HG03103 (cell line): Measurements from ENCODE around the gene BUB1B.

Experiments
- ATAC-seq: cut with Tn5 transposase; IDR thresholded peaks from one replicate; pipeline ENCODE4 v1.9.1; 2021; ENCODE audit warnings: low read depth; ENCODE audit not compliant: unreplicated experiment

The BUB1B gene

DNA sequence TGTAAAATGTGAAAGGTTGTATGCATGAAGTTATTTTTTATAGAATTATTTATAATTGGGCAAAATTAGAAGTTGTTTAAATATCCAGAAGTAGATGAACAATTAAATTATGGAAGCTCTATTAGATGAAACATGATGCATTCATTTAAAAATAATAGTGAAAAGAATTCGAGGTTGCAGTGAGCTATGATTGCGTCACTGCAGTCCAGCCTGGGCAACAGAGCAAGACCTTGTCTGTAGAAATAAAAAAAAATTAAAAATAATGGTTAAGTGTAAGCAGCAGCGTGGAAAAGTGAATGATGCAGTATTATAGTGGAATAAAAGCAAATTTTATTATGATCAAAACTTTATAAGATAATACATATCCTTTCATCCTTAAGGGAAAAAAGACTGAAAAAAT, 14.3 kb downstream of the BUB1B start:
- no peak for ATAC-seq

DNA sequence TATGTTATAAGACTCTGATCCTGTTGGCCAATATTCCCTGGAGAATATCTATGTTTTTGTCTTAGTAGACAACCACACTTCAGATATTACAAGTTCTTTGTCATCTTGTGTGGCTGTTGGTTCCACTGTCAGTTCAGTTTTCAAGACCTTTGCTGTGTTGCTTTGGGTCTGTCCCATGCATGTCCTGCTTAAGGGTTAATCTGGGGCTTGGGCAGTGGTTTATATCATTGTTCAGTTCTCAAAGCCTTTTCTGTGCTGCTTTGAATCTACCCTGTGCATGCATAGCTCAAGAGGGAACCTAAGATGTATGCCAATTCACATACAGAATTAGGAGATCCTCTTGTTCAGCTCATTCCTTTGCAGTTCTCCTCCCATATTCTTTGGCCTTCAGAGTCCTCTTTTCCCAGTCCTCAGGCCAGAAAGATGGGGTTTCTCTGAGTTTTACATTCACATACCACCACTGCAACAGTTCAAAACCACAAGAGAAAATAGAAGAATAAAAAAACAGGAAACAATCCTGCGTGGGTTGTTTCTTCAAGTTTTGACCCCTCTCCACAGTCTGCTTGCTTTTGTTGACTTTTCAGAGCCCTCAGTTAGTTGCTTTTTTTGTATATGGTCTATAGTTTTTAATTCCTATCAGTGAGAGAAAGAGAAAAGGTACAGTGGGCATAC, 21.6 kb downstream of the BUB1B start:
- no peak for ATAC-seq

DNA sequence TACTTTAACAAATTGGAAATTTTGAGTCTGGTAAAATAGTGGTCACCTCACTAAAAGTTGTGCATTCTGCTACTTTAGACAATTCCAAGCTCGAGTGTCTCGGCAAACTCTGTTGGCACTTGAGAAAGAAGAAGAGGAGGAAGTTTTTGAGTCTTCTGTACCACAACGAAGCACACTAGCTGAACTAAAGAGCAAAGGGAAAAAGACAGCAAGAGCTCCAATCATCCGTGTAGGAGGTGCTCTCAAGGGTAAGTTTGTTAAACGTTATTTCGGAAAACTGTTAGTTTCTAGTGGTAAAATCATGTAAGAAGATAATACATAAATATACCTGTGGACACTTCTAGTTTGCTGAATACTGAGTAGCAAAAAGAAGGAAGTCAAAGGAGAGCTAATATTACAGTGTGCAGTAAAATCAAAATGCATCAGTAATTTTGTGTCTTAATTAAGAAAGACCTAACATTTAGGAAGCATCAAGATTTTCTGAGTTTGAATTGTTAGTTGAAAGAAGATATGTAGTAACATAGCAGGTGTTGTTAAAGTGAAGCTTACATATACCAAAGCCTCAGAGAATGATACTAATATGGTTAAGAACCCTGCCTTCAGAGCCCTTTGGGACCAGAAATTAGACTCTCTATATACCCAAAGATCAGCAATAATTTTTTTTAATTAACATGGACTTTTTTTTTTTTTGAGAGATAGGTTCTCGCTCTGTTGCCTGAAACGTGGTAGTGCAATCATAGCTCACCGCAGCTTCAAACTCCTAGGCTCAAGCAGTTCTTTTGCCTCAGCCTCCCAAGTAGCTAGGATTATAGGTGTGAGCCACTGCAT, 23.0 kb downstream of the BUB1B start:
- ATAC-seq: no peak

DNA sequence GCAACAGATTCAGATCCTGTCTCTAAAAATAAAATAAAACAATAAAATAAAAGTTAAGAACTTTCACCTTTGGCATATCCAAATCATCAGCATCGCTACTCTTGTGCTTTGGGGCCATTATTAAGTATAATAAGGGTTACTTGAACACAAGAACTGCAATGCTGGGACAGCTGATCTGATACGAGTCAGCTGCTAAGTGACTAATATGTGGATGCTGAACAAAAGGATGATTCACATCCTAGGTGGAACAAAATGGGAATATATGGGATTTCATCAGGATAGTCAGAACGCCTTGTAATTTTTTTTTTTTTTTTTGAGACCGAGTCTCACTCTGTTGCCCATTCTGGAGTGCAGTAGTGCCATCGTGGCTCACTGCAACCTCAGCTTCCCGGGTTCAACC, 29.7 kb downstream of the BUB1B start:
- no peak for ATAC-seq

DNA sequence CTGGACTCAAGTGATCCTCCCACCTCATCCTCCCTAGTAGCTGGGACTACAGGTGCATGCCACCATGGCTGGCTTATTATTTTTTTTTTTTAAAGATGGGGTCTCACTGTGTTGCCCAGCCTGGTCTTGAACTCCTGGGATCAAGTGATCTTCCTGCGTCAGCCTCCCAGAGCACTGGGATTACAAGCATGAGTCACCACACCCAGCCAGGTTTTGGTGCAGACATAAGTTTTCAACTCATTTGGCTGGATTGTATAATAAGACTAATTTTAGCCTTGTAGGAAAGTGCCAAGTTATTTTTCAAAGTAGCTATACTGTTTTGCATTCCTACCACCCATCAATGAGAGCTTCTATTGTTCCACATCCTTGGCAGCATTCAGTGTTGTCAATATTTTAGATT, 32.1 kb downstream of the BUB1B start:
- ATAC-seq: no peak

DNA sequence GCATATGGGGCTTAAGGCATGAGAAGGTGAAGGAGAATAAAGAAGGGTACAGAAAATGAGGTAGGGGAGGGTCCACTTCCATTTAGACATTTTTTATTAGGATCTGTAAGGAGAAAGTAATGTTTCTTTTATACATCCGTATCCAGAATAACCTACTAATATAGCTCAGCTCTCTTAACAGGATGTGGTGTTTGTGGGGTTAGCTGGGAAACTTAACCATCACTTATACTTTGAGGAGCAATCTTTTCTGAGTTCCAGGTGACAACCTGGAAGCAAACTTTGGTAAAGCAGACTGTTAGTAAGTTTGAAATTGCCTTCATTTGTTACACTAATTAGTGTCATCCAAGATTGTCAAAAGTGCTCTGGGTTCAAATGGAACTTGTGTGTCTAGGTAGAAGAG, 36.6 kb downstream of the BUB1B start:
- ATAC-seq: no peak

DNA sequence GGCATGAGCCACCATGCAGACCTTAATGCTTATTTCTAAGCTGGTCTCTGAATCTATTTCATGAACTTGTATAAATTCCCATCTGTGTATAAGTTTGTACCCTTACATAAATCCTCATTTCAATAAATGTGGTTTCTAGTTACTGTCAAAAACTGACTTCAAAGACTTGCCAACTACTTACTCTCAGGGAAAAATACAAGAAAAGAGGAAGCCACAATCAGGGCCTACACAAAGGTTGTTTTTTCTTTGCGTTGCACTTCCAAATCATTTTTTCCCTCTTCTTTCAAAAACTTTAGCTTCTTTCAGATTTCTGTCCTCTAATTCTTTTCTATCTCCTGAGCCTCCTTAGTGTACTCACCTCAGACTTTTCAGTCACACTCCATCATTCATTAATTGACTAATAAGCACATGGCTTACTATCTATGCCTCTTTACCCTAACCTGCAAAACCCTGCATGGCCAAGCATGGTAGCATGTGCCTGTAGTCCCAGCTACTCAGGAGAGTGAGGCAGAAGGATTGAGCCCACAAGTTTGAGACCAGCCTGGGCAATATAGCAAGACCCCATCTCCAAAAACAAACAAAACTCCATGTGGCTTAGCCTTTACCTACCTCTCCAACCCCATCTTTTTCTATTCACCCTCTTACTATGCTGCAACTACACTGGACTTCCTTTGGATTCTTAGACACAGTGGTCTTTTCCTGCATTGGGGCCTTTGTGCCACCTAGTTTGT, 37.7 kb downstream of the BUB1B start:
- no peak for ATAC-seq

DNA sequence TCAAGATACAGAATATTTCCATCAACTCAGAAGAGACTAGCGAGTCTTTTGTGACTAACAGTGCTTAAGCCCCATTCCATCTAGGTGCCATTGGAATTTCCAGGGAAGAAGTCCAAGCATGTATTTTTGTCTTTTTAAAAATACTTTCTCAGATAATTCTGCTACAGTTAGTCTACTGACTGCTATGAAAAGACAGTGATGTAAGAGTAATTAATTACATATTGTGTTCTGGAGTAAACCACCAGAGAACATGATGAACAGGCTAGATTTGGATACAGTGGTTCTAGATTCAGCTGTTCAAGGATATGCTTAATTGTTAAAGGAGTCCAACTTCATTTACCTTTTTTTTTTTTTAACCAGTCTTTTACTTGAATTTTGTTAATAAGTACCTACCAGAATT, 43.2 kb downstream of the BUB1B start:
- no peak for ATAC-seq

DNA sequence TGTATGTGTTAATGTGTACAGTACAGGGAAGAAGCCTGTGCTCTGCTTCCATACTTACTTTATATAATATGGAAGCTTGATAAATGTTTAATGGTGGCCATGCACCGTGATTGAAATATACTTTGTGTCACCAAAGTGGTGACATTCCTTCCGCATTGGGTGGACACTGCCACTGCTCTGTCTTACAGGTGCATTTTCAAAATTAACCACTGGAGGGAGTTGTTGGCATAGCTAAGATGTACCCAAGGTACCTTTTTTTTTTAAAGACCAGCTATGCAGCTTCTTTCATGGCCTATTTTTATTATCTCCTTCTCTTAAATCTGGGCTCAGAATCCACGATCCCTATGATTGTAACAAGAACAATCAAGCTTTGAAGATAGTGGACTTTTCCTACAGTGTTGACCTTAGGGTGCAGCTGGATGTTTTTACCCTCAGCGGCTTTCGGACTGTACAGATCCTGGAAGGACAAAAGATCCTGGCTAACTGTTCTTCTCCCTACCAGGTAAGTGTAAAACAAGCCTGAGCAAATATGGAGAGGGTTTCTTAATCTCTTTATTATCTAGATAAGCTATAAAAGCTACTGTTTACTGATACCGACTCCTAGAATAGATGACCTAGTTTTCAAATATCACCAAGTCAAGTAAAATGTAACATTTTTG, 56.4 kb downstream of the BUB1B start:
- ATAC-seq: no peak

DNA sequence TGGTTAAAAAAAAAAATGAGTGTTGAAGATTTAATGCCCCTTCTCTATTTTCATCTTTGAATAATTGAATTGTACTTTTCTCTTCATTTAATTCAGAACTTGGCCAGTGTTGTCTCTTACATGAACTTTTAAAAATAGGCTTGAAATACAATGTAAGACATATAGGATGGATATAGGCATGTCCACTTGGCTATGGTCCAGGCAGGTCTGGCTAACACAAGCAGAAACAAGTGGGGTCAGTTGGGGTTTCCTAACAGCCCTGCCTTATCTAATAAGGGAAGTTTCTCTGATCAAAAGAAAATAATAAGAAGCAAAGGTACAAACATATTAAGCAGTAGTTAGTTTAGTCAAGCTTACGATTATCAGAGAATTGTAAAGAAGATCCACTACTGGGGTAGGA, 58.9 kb downstream of the BUB1B start:
- ATAC-seq: no peak

DNA sequence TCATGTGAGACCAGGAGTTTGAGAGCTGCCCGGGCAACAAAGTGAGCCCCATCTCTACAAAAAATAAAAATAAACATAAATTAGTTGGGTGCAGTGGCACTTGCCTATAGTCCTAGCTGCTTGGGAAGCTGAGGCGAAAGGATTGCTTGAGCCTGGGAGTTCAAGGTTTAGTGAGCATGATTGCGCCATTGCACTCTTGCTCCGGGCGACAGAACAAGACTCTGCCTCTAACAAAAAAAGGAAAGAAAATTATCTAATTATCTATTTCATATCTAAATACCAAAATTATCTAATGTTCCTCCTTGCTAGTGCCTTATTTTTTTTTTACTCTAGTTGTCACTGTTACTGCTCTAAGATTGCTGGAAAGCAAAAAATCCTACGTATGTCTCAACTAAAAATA, 61.3 kb downstream of the BUB1B start:
- ATAC-seq: no peak

DNA sequence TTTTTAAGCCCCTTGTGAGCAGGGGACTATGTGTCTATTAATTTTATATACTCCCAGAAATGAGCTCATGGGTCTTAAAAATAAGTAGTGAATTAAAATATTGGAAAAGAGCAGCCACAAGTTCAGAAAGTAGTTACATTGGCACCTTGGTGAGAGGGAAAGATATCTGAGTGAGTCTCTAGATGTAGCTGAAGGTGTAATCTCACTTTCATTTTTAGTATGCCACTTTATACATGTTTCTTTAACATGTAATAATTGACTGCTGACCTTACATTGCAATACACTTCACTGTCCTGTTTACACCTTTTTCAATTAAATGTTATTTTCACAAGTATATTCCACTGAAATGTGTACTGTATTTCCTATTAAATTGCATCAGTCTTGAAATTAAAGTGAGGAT, 65.9 kb downstream of the BUB1B start:
- ATAC-seq: no peak

DNA sequence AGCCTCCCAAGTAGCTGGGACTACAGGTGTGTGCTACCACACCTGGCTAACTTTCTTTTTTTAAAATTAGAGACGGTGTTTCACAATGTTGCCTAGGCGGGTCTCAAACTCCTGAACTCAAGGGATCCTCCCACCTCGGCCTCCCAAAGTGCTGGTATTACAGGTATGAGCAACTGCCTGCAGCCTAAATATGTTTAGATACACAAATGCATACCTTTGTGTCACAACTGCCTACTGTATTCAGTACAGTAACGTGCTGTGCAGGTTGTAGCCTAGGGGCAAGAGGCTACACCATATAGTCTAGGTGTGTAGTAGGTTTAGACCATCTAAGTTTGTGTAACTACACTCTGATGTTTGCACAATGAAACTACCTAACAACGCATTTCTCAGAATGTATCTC, 68.4 kb downstream of the BUB1B start:
- no peak for ATAC-seq

DNA sequence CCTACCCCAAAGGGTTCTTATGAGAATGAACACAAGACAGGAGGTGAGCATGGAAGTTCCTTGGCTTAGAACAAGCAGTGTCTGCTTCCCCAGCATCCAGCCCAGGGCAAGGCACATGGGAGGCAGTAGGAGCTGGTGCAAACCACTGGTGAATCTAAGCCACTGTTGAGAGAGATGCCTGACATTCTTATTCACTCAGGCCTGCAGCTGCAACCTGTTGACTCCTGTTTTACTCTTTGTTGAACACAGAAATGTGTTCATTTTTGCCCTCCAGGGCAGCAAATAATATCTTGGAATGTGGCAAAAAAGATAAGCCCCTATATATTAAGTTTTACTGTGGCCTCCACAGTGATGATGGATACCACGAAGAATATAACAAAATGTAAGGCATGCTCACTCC, 69.1 kb downstream of the BUB1B start:
- ATAC-seq: no peak

DNA sequence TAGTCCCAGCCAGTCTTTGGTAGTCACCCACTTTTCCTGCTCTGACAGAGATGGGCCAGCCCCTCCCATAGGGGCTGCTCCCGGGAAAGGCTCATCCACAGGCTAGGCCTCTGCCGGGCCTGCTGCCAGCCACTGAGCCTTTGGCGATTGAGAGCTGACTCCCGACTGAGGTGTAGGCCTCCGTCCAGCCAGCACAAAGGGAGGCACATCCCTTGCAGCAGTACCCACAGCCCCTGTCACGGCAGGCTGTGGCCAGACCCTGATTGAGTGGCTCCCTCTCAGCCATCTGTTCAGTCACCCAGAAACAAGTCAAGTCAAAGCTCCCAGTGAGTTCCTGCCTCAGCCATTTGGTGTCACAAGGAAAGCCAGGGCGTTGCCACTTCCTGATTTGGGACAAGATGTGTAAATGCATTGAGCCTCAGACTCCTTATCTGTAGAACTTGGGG, 71.8 kb downstream of the BUB1B start:
- no peak for ATAC-seq

DNA sequence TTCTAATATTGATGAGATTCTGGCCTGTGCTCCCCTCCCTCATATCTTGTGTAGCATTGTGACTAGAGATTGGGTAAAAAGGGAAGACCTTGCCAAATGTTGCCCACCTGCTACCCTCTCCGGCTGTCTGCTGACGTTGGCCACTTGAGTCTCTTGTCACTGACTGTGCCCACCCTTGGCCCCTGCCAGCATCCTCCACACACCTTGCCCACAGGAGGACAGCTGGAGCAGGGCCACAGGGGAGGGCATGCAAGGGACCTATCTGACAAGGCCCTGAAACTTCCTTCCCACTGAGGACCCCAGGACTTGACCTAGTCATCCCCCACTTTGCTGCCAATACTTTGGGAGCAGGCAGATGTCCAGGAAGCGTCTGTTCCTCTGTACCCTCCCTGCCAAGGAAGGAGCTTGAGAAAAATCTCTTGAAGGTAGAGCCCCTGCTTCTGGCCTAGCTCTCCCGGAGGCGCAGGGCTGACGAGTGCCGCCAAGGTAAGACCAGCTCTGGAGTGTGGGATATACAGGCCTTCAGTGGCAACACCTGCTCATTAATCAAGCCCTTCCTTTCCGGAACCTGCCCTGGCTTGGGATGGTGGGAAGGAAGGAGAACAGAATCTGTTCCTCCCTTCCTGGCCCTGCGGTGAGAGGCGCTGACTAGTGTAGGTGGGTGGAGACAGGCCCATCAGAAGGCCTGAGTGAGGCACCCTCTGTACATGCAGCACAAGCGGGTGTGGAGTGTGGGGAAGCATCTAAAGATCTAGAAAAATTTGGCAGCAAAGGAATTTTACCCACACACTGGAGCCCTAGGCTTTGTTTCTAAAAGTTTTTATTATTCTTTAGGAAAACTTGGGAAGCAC, 73.1 kb downstream of the BUB1B start:
- ATAC-seq: no peak

DNA sequence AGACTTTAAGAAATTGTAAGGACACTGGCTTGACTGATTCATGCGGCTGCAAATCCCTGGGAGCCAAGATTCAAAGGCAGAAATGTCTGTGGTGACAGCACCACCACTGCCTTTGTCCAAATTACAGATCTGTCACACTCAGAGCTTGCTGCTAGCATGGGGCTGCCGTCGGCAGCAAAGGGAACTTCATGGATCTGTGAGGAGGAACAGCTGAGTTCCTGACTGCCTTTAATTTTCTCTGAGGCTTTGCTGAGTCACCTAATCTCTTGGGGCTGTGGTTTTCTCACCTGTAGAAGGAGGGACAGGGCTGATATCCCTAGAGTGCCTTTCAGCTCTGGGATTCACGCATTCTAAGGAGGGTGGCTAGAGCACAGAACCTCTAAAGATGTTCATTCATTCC, 73.9 kb downstream of the BUB1B start:
- no peak for ATAC-seq

DNA sequence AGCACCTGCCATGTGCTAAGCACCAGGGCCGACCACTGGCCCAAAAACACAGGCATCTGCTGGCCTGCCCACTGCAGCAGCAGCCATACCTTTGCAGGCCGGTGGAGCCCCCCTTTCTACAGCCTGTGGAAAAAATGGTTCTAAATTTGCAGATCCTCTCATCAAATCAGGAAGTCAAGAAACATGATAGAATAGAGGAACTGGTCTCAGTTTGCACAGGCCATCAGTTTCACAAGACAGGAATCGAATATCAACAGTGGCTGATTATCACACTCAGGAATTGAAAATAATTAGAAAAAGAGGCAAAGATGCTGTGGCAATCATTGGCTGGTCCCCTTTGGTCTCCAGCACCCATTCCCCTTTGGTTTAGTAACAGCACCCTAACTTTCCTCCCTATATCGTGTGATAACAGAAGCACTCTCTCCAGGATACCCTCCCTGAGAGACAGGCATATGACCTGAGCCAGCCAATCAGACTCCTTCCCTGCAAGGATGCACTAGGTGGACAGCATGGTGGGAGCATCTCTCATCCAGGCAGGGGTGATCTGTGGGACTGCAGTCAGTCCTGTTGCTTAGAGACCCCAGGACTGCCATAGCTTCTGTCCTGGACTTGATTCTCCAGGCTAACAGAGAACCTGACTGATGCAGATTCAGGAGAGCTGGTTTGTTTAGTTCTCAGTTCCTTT, 74.5 kb downstream of the BUB1B start:
- no peak for ATAC-seq

DNA sequence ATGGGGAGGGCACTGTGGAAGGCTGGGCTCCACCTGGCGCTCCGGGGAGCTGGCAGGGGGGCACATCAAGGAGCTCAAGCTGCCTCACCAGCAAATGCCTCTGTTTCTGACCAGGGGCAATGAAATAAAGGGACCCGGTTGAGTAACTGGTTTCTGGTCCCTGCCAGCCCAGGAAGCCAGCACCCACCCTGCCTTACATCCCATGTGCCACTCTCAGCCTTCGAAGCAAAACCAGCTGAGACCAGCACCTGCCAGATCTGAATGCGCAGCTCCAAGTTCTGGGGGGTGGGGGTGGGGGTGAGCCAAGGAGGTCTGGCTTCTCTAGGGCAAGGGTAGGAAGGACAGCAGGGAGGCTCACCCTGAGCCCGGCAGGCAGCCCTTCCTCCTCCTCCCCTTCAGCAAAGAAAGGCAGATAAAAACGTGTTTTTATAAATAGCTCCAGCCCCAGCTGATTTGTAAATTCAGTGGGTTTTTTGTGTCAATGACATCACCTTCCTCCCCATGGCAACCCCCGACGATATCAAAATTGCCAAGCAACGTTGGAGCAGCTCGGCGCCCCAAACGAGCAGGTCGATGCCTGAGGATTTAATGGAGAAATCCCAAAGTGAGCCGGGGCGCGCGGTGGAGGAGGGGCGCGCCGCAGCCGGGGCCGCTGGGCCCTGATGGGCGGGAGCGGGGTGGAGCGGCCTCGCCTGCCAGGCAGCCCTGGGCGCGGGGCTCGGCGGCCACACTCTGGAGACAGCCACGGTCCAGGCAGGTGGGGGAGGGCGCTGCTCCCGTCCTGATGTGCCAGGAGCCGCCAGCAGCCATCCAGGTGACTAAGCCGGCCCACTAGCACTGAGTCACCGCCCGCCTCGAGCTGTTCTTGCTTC, 77.9 kb downstream of the BUB1B start, which contains the start of gene PAK6:
Gene PAK6 (plus strand): TSS at position 532 of the 872 bp plus-strand sequence. CDS start 25,723 bp downstream, outside the sequence.
- no peak for ATAC-seq
